Erythroblast (primary cell): Measurements from ENCODE around the gene ASCC2.

Experiments
- GATA1 ChIP-seq: IDR thresholded peaks from 2 replicates; pipeline ENCODE4 v1.6.1; 2011; ENCODE audit warnings: low read depth, mild to moderate bottlenecking, control low read depth, low read length, moderate library complexity
- POLR2A ChIP-seq: IDR thresholded peaks from 2 replicates; pipeline ENCODE4 v1.6.1; 2011; ENCODE audit warnings: mild to moderate bottlenecking, low read length

GRCh38 chr22:29753808-29754657 is 84.0 kb downstream of the ASCC2 start:
- TF ChIP-seq POLR2A (no peak), GATA1 (no peak)
